GM18511 (cell line): ENCODE data around the gene INTS11.
A peak's percentile ranks its signal among the peaks of the same experiment; 100 is the strongest.

Experiments used
- ATAC-seq: cut with Tn5 transposase; IDR thresholded peaks from one replicate; pipeline ENCODE4 v1.9.1; 2021; ENCODE audit warnings: mild to moderate bottlenecking, moderate library complexity; ENCODE audit not compliant: unreplicated experiment

INTS11 gene

GRCh38 chr1:1358433-1359271, 34.2 kb upstream of the INTS11 start, which contains the start of gene MXRA8:
TSS of gene MXRA8 (minus strand) at chr1:1358555. CDS start at chr1:1358504, 51 bp downstream.
- ATAC-seq: no peak

- no peak for ATAC-seq
Measured at GRCh38 chr1:1357871-1358432, 33.5 kb upstream of the INTS11 start.

GRCh38 chr1:1356796-1357401, 32.4 kb upstream of the INTS11 start:
- ATAC-seq: no peak

GRCh38 chr1:1356166-1356795, 31.8 kb upstream of the INTS11 start:
- ATAC-seq: no peak

- no peak for ATAC-seq
Measured at GRCh38 chr1:1355416-1355815, 31.0 kb upstream of the INTS11 start.

- no peak for ATAC-seq
Measured at GRCh38 chr1:1354271-1355247, 30.1 kb upstream of the INTS11 start.

- no peak for ATAC-seq
Measured at GRCh38 chr1:1353389-1354151, 29.1 kb upstream of the INTS11 start.

GRCh38 chr1:1352786-1353388, 28.4 kb upstream of the INTS11 start:
- no peak for ATAC-seq

GRCh38 chr1:1351511-1352427, 27.3 kb upstream of the INTS11 start:
- ATAC-seq: no peak

GRCh38 chr1:1349256-1350012, 25.0 kb upstream of the INTS11 start, which contains the start of gene DVL1:
TSS of gene DVL1 (minus strand) at chr1:1349418. CDS start at chr1:1349065, 353 bp downstream.
- ATAC-seq: peak; percentile 77

- peak; percentile 36 for ATAC-seq
Measured at GRCh38 chr1:1348420-1349255, 24.2 kb upstream of the INTS11 start.

- no peak for ATAC-seq
Measured at GRCh38 chr1:1347663-1348419, 23.4 kb upstream of the INTS11 start.

- ATAC-seq: no peak
Measured at GRCh38 chr1:1347026-1347595, 22.7 kb upstream of the INTS11 start.

GRCh38 chr1:1346501-1346890, 22.0 kb upstream of the INTS11 start:
- no peak for ATAC-seq

GRCh38 chr1:1345860-1346500, 21.5 kb upstream of the INTS11 start:
- no peak for ATAC-seq
